HepG2 (cell line): Measurements from ENCODE around the gene CHRNB1.

Source experiments
- GABPA ChIP-seq, 2 experiments: IDR thresholded peaks; 2 replicates each; pipeline ENCODE4 v1.6.1; 2011 to 2016; ENCODE audit warnings: low read depth in 2 of 2, low read length in 1 of 2, missing biosample characterization in 1 of 2, missing genetic modification characterization in 1 of 2
- ISX ChIP-seq: sonication (generic); formaldehyde crosslinking; conservative IDR thresholded peaks from 2 replicates; pipeline ENCODE4 v1.5.0; 2020; ENCODE audit warnings: missing genetic modification reagents
- KLF11 ChIP-seq: IDR thresholded peaks from 2 replicates; pipeline ENCODE4 v1.6.1; 2016; ENCODE audit warnings: missing compliant biosample characterization
- POLR2A ChIP-seq, 2 experiments: IDR thresholded peaks; 2 replicates each; pipeline ENCODE4 v1.6.1; 2011; ENCODE audit warnings: low read depth in 2 of 2, low read length in 2 of 2, mild to moderate bottlenecking in 1 of 2, moderate library complexity in 1 of 2; ENCODE audit not compliant: insufficient read depth in 1 of 2
- PRMT3 ChIP-seq: sonication (generic); formaldehyde crosslinking; IDR thresholded peaks from 2 replicates; pipeline ENCODE4 v1.8.1; 2022; ENCODE audit warnings: low read depth, mild to moderate bottlenecking, moderate library complexity, missing genetic modification reagents, borderline replicate concordance
- UBTF ChIP-seq: sonication (generic); formaldehyde crosslinking; IDR thresholded peaks from 2 replicates; pipeline ENCODE4 v1.4.0; 2020; ENCODE audit warnings: mild to moderate bottlenecking, missing genetic modification reagents
- ZNF138 ChIP-seq: sonication (generic); formaldehyde crosslinking; IDR thresholded peaks from 2 replicates; pipeline ENCODE4 v1.5.0; 2020; ENCODE audit warnings: mild to moderate bottlenecking, low read depth, missing genetic modification reagents
- ZNF605 ChIP-seq: sonication (generic); formaldehyde crosslinking; IDR thresholded peaks from 2 replicates; pipeline ENCODE4 v1.8.0; 2022; ENCODE audit warnings: mild to moderate bottlenecking, missing genetic modification reagents
- ZNF644 ChIP-seq: IDR thresholded peaks from 2 replicates; pipeline ENCODE4 v1.6.1; 2016; ENCODE audit warnings: low read depth
- TF ChIP-seq, protein P1 (sequence below): sonication (generic); formaldehyde crosslinking; IDR thresholded peaks from 2 replicates; pipeline ENCODE4 v1.5.0; 2020; ENCODE audit warnings: mild to moderate bottlenecking, missing genetic modification reagents, moderate library complexity

GRCh38 chr17:7502987-7503386 lies 58.1 kb downstream of the CHRNB1 start:
- TF ChIP-seq ZNF138 (CRISPR knock-in tag) (no peak), ISX (CRISPR knock-in tag) (no peak), ZNF605 (no peak), KLF11 (CRISPR knock-in tag) (no peak), POLR2A (IDR thresholded peaks at IDR 0.05; ENCODE audit: insufficient read depth in 1 of 2, low read depth in 2 of 2, low read length in 2 of 2) (no peak), PRMT3 (CRISPR knock-in tag) (no peak), GABPA (IDR thresholded peaks at IDR 0.05; ENCODE audit: low read depth, low read length) (no peak), GABPA (CRISPR knock-in tag; IDR thresholded peaks at IDR 0.05; ENCODE audit: low read depth) (no peak), ZNF644 (CRISPR knock-in tag) (no peak), UBTF (CRISPR knock-in tag) (no peak)
- TF ChIP-seq, protein P1, sequence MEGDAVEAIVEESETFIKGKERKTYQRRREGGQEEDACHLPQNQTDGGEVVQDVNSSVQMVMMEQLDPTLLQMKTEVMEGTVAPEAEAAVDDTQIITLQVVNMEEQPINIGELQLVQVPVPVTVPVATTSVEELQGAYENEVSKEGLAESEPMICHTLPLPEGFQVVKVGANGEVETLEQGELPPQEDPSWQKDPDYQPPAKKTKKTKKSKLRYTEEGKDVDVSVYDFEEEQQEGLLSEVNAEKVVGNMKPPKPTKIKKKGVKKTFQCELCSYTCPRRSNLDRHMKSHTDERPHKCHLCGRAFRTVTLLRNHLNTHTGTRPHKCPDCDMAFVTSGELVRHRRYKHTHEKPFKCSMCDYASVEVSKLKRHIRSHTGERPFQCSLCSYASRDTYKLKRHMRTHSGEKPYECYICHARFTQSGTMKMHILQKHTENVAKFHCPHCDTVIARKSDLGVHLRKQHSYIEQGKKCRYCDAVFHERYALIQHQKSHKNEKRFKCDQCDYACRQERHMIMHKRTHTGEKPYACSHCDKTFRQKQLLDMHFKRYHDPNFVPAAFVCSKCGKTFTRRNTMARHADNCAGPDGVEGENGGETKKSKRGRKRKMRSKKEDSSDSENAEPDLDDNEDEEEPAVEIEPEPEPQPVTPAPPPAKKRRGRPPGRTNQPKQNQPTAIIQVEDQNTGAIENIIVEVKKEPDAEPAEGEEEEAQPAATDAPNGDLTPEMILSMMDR (CRISPR knock-in tag): peak; percentile 64
